GM21526 (cell line): ENCODE data around the gene CCNE1.

Source experiments
- ATAC-seq: cut with Tn5 transposase; IDR thresholded peaks from one replicate; pipeline ENCODE4 v1.9.1; 2021; ENCODE audit warnings: moderate library complexity; ENCODE audit not compliant: unreplicated experiment, low FRiP score

Gene CCNE1

DNA sequence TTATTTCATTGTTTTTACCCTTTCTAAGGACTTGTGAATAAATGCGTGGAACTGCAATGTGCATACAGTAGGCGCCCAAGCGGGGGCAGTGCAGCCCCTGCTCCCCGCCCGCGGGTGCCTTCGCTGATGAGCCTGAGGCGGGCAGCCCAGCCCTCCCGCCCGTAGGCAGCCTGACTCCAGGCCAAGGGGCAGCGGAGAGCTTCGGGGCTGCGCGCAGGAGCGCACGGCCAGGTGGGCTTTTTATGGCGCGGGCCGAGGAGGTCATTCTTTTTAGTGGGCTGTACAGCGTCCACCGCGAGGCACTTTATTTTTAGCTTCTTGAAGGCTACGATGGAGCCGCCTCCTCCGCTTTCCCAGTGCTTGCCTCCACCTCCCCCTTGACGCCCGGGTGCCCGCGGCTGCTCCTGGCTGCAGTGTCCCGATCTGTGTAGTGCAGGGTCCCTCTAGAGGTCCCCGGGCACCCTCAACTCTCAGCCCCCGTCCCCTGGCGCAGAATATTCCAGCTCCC, 60.5 kb downstream of the CCNE1 start:
- no peak for ATAC-seq

GRCh38 chr19:29873024-29873800, 61.4 kb downstream of the CCNE1 start:
- ATAC-seq: no peak
